Measurements from ENCODE around the gene ATRNL1.

DNA sequence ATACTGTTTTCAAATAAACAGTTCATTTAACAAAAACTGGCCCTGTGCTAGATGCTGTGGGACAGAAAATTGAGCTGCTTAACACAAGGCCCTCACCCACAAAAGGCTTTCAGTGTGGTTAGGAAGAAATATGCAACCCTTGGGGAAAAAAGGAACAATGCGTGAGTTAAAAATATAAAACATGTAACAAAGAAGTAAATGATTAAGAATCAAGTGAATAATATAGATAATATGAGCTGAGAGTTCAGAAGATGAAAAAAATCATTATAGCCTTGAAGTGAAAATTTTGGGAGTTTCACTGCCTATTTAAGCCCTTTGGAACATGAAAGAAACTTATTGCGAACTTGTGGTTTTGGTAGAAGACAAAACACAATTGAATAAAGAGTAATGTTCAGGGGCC is 684.5 kb downstream of the ATRNL1 start:
- TF ChIP-seq CTCF (IDR thresholded peaks at IDR 0.05 in 8 of 11, conservative IDR thresholded peaks at IDR 0.05 in 3 of 11) (no peak), POLR2A (IDR thresholded peaks at IDR 0.05) (no peak), POLR2AphosphoS5 (IDR thresholded peaks at IDR 0.05) (no peak)
